B cell (primary cell): ENCODE data around the gene PRDM15. TPM values are rescaled to one million over a fixed set of nuclear protein-coding genes. Genes with fewer than 3 reads are reported as not detected.

Experiments used
- ATAC-seq: fragments of 200-7000 bp; cut with Tn5 transposase; one replicate; pipeline ENCODE4 v1.10.0; 2021; ENCODE audit warnings: low read depth, mild to moderate bottlenecking, moderate number of reproducible peaks, moderate library complexity
- CTCF ChIA-PET: fragments of 350-600 bp; sonication (Branson Sonifier 250); formaldehyde crosslinking; loops from one replicate; lab custom pipeline; 2021; ENCODE audit warnings: antibody characterized with exemption, inconsistent platforms; lab: Charles Lee
- POLR2A ChIA-PET: fragments of 350-600 bp; sonication (Branson Sonifier 250); formaldehyde crosslinking; loops from one replicate; lab custom pipeline; 2021; ENCODE audit warnings: antibody characterized with exemption; lab: Charles Lee
- DNase-seq: peaks from one replicate; pipeline ENCODE4 v3.0.0; 2013
- H2AFZ ChIP-seq: 2 replicates; pipeline ENCODE4 v1.6.1; 2012; ENCODE audit warnings: mild to moderate bottlenecking, low read depth, low read length; ENCODE audit not compliant: insufficient read depth, poor library complexity, severe bottlenecking
- H3K27ac ChIP-seq, 2 donors: 1 replicate in 1 of 2; 2 replicates in 1 of 2; pipeline ENCODE4 v1.5.1; 2012 to 2013; ENCODE audit warnings: low read length in 2 of 2, mild to moderate bottlenecking in 2 of 2, moderate library complexity in 1 of 2
- H3K27me3 ChIP-seq, 4 experiments: fragments of 200-600 bp in 1 of 4; sonication (generic) in 1 of 4; replicated peaks in 1 of 4; 1 replicate in 2 of 4; 2 replicates in 2 of 4; pipeline versions ENCODE4 v1.6.1 to v1.7.0; 2013 to 2016; ENCODE audit warnings: low read length in 3 of 4, mild to moderate bottlenecking in 2 of 4, mixed read lengths in 1 of 4, moderate library complexity in 1 of 4; ENCODE audit not compliant: insufficient read depth in 4 of 4, control insufficient read depth in 3 of 4; ENCODE audit errors: control extremely low read depth in 1 of 4
- H3K36me3 ChIP-seq, 2 experiments: replicated peaks in 1 of 2; 1 replicate in 1 of 2; 2 replicates in 1 of 2; pipeline versions ENCODE4 v1.6.1 to v1.7.1; 2013; ENCODE audit warnings: low read length in 1 of 2; ENCODE audit not compliant: insufficient read depth in 2 of 2, control insufficient read depth in 1 of 2; ENCODE audit errors: control extremely low read depth in 1 of 2, extremely low read depth in 1 of 2
- H3K4me1 ChIP-seq, 2 donors: fragments of 200-600 bp in 1 of 2; sonication (generic) in 1 of 2; 1 replicate in 1 of 2; 2 replicates in 1 of 2; pipeline versions ENCODE4 v1.5.1 to v1.6.1; 2013 to 2017; ENCODE audit warnings: low read length in 2 of 2; ENCODE audit not compliant: control insufficient read depth in 2 of 2, insufficient read depth in 2 of 2
- H3K4me2 ChIP-seq: replicated peaks from 2 replicates; pipeline ENCODE3; 2012; ENCODE audit warnings: mild to moderate bottlenecking, low read depth, low read length; ENCODE audit not compliant: poor library complexity, severe bottlenecking
- H3K4me3 ChIP-seq, 5 experiments: fragments of 200-600 bp in 1 of 5; sonication (generic) in 1 of 5; 1 replicate in 3 of 5; 2 replicates in 2 of 5; pipeline versions ENCODE4 v1.5.1 to v1.7.0; 2011 to 2016; ENCODE audit warnings: low read length in 4 of 5, mild to moderate bottlenecking in 4 of 5, low read depth in 2 of 5, control low read depth in 1 of 5, moderate library complexity in 1 of 5; ENCODE audit not compliant: insufficient read depth in 1 of 5; ENCODE audit errors: control extremely low read depth in 1 of 5, extremely low read depth in 1 of 5
- H3K79me2 ChIP-seq: fragments of 200-600 bp; sonication (generic); one replicate; pipeline ENCODE4 v1.6.0; 2016; ENCODE audit warnings: low read length; ENCODE audit not compliant: control insufficient read depth, insufficient read depth
- H3K9ac ChIP-seq: fragments of 200-600 bp; sonication (generic); 2 replicates; pipeline ENCODE4 v1.6.1; 2017; ENCODE audit warnings: mild to moderate bottlenecking, low read length, moderate library complexity
- H3K9me3 ChIP-seq, 3 donors: one replicate each; pipeline versions ENCODE4 v1.6.1 to v1.7.1; 2013; ENCODE audit warnings: low read length in 2 of 3; ENCODE audit not compliant: control insufficient read depth in 2 of 3, insufficient read depth in 1 of 3; ENCODE audit errors: control extremely low read depth in 1 of 3
- H4K20me1 ChIP-seq: 2 replicates; pipeline ENCODE4 v1.6.0; 2012; ENCODE audit warnings: mild to moderate bottlenecking, low read length; ENCODE audit not compliant: insufficient read depth, control insufficient read depth, poor library complexity, severe bottlenecking
- H3K27ac Mint-ChIP-seq: one replicate; pipeline ENCODE4 v1.8.0; 2021; ENCODE audit warnings: mixed read lengths
- H3K27me3 Mint-ChIP-seq: one replicate; pipeline ENCODE4 v1.8.0; 2021; ENCODE audit warnings: mixed read lengths
- H3K4me1 Mint-ChIP-seq: one replicate; pipeline ENCODE4 v1.8.0; 2021; ENCODE audit warnings: mixed read lengths
- H3K4me3 Mint-ChIP-seq: one replicate; pipeline ENCODE4 v1.8.0; 2021; ENCODE audit warnings: mixed read lengths
- H3K9me3 Mint-ChIP-seq: one replicate; pipeline ENCODE4 v1.8.0; 2022; ENCODE audit warnings: mixed read lengths; ENCODE audit not compliant: insufficient read depth
- EZH2 ChIP-seq: IDR thresholded peaks from 2 replicates; pipeline ENCODE4 v1.6.1; 2012; ENCODE audit warnings: borderline replicate concordance, low read depth, mild to moderate bottlenecking, moderate library complexity, low read length; ENCODE audit not compliant: insufficient read depth, poor library complexity, severe bottlenecking
- WGBS: methylation state at CpG from one replicate; pipeline ENCODE4 v1.1.5; 2013; ENCODE audit warnings: missing lambda C conversion rate; ENCODE audit not compliant: insufficient coverage; 5-methylcytosine and 5-hydroxymethylcytosine counted together
- intact Hi-C: fragments of 100-400 bp; cut with micrococcal nuclease; formaldehyde crosslinking; loops from one replicate; pipeline ENCODE4 v1.10.0; 2022
- polyA plus RNA-seq: library from polyadenylated mRNA; depleted of rRNA; stranded (reverse); fragments of >200 nt; gene quantifications from 2 replicates; pipeline ENCODE4 v1.2.3, GENCODE V29; 2012
- total RNA-seq, 2 donors: library from RNA; stranded (reverse); fragments of 120-200 nt in 1 of 2; gene quantifications; 1 replicate in 1 of 2; 2 replicates in 1 of 2; pipeline versions ENCODE4 v1.2.3 to v1.2.4, GENCODE V29; 2013 to 2022
- TF ChIP-seq, protein P1 (sequence below): fragments of 200-600 bp; IDR thresholded peaks from one replicate; pipeline ENCODE4 v1.8.0; 2022; ENCODE audit warnings: antibody characterized with exemption, mild to moderate bottlenecking

Gene PRDM15
- total and polyA plus RNA-seq, 2 donors (not counting 1 experiment from before 2014, with no cell fraction given) = 21.3 to 29.2 TPM

DNA sequence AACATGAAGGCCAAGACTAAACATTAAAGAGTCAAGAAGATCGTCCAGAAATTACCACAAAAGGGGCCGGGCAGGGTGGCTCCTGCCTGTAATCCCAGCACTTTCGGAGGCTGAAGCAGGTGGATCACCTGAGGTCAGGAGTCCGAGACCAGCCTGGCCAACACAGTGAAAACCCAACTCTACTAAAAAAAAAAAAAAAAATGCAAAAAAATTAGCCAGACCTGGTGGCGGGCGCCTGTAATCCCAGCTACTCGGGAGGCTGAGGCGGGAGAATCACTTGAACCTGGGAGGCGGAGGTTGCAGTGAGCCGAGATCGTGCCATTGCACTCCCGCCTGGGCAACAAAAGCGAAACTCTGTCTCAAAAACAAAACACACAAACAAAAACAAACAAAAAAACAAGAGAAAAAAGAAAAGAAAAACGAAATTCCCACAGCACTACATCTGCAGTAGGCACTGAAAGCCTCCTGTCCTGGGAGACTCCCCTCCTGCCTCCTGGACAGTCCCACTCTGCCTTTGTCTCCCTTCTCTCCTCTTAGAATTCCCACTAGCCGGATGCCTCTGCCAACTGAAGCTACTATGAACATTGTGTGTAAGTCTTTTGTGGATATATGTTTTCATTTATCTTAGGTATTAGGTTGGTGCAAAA, 94.6 kb downstream of the PRDM15 start:
- DNase-seq = no peak
- Histone ChIP-seq H3K9me3 (no peaks in the 10 kb centered on the region), H2AFZ (no peak overlapping the region), H4K20me1 (no peaks in the 10 kb centered on the region), H3K9ac (no peak overlapping the region), H3K79me2 (no peaks in the 10 kb centered on the region), H3K36me3 (no peaks in the 10 kb centered on the region), H3K27ac (no peak overlapping the region), H3K27me3 (peaks cover 0 to 28% (median 22%) of the 10 kb centered on the region in 4 experiments), H3K4me3 (no peak overlapping the region), H3K4me2 (no peak overlapping the region), H3K4me1 (no peaks in the 10 kb centered on the region)
- Mint-ChIP-seq H3K9me3 (no peaks in the 10 kb centered on the region), H3K4me1 (peaks cover 1% of the 10 kb centered on the region), H3K27ac (no peak overlapping the region), H3K27me3 (peaks cover 58% of the 10 kb centered on the region), H3K4me3 (no peak overlapping the region)
- ChIA-PET POLR2A (no interaction called here), CTCF (interaction anchor here (0.6 kb wide), 1 partner anchor 303 kb away, joined by 4 read pairs; no protein-coding TSS in a partner anchor)
- TF ChIP-seq, protein P1, sequence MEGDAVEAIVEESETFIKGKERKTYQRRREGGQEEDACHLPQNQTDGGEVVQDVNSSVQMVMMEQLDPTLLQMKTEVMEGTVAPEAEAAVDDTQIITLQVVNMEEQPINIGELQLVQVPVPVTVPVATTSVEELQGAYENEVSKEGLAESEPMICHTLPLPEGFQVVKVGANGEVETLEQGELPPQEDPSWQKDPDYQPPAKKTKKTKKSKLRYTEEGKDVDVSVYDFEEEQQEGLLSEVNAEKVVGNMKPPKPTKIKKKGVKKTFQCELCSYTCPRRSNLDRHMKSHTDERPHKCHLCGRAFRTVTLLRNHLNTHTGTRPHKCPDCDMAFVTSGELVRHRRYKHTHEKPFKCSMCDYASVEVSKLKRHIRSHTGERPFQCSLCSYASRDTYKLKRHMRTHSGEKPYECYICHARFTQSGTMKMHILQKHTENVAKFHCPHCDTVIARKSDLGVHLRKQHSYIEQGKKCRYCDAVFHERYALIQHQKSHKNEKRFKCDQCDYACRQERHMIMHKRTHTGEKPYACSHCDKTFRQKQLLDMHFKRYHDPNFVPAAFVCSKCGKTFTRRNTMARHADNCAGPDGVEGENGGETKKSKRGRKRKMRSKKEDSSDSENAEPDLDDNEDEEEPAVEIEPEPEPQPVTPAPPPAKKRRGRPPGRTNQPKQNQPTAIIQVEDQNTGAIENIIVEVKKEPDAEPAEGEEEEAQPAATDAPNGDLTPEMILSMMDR = no peak
- TF ChIP-seq EZH2 = no peak
- intact Hi-C loops = no loop called here
- 91% methylated on average over 6 of the region's 15 CpGs for WGBS
- ATAC-seq = no peak

DNA sequence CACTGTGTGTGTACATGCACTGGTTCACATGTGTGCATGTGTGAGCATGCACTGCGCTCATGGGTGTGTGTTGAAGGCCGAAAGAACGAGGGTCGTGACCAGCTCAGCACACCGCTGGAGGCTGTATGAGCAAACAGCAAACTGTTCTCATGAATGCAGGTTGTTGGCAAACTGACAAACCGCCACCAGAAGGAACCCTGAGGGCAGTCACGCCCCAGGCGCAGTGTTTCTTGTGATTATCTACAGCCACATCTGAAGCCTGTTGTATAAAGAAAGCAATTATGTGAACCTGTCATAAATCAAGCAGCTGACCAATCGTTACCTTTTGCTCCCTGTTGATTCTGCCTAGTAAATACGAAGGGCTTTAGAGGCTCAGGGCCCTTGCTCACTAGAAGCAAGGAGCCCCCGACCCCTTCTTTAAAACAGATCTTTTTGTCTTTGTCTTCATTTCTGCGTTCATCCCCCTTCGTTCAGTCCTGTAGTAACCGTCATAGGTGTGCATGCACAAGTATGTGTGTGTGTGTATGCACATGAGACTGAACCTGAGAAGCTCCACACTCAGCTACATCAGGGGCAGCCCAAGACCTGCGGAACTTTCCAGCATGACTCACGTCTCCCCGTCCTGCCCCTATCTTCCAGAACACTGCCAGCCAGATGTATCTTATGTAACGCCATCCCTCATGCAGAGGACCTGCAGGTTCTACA, 95.5 kb downstream of the PRDM15 start:
- intact Hi-C loops = no loop called here
- Histone ChIP-seq H2AFZ (no peak overlapping the region), H3K4me2 (no peak overlapping the region), H3K27me3 (peaks cover 0 to 37% (median 31%) of the 10 kb centered on the region in 4 experiments), H3K4me1 (peaks cover 6 to 8% of the 10 kb centered on the region in 2 donors), H3K79me2 (no peaks in the 10 kb centered on the region), H3K36me3 (no peaks in the 10 kb centered on the region), H3K9me3 (no peaks in the 10 kb centered on the region), H3K4me3 (no peak overlapping the region), H4K20me1 (no peaks in the 10 kb centered on the region), H3K9ac (no peak overlapping the region), H3K27ac (no peak overlapping the region)
- WGBS = 11% methylated on average over 15 of the region's 18 CpGs
- Mint-ChIP-seq H3K27ac (no peak overlapping the region), H3K4me3 (no peak overlapping the region), H3K4me1 (peaks cover 4% of the 10 kb centered on the region), H3K27me3 (peaks cover 59% of the 10 kb centered on the region), H3K9me3 (no peaks in the 10 kb centered on the region)
- POLR2A ChIA-PET = no interaction called here
- ATAC-seq (no peak), DNase-seq (no peak)
- TF ChIP-seq EZH2 = no peak
- TF ChIP-seq, protein P1 = no peak
- CTCF ChIA-PET = no interaction called here
